Adipocyte (in vitro differentiated cells): ENCODE data around the gene DLAT.
"Not testable (repeated sequence)": the region's sequence is repeated elsewhere in the genome, so short reads cannot be mapped to it uniquely, and the experiment has no call there.

Experiments
- DNase-seq: peaks from one replicate; pipeline ENCODE4 v3.0.0-alpha.2; 2015; ENCODE audit warnings: low read depth
- H3K27me3 ChIP-seq: replicated peaks from 2 replicates; pipeline ENCODE4 v1.7.0; 2013; ENCODE audit warnings: mild to moderate bottlenecking, low read length, moderate library complexity; ENCODE audit not compliant: control insufficient read depth, insufficient read depth
- H3K36me3 ChIP-seq: 2 replicates; pipeline ENCODE4 v1.7.0; 2013; ENCODE audit warnings: low read length, mild to moderate bottlenecking, moderate library complexity; ENCODE audit not compliant: control insufficient read depth, insufficient read depth, severe bottlenecking
- H3K4me1 ChIP-seq: 2 replicates; pipeline ENCODE4 v1.7.0; 2013; ENCODE audit warnings: mild to moderate bottlenecking, low read length, moderate library complexity; ENCODE audit not compliant: control insufficient read depth, insufficient read depth
- H3K4me3 ChIP-seq: 2 replicates; pipeline ENCODE4 v1.7.0; 2013; ENCODE audit warnings: mild to moderate bottlenecking, low read length, moderate library complexity
- H3K9ac ChIP-seq: 2 replicates; pipeline ENCODE4 v1.7.0; 2013; ENCODE audit warnings: mild to moderate bottlenecking, low read length, moderate library complexity
- H3K9me3 ChIP-seq: 2 replicates; pipeline ENCODE4 v1.7.0; 2013; ENCODE audit warnings: mild to moderate bottlenecking, low read length, moderate library complexity; ENCODE audit not compliant: control insufficient read depth

The DLAT gene

DNA sequence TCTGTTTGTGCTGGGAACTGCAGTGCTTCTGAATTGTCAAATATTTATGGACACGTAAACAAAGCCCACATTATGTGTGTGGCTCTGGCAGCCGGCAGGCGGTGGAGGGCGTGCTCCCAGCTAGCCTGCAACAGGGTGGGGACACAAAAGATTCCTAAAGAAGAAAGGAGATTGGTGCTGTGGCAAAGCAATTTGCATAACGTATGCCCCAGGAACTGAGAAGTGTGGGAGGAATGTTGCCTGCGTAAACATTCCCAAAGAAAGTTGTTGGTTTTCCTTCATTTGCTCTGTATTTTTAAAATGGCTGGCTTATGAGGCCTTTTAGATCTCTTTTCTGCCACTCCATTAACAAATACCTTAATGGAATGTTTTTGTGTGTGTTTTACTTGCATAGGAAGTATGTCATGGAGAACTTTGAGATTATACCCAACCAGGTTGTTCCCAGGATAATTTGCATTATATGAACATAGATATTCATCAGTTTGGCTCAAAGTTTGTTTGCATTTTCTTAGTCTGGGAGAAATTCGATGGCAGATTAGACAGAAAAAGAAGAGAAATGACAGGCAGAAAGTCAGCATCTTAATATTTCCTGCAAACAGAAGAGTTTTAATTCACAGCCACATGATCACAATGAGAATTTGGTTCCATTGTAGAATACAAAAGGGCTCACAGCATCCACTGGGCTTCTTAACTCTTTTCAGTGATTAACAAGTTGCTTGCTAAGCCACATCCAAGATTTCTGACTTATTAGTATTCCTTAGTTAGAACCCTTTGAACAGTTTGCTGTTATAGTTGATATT lies 41.8 kb upstream of the DLAT start:
- Histone ChIP-seq H3K27me3 (no peaks in the 10 kb centered on the region), H3K9ac (no peak overlapping the region), H3K4me3 (no peak overlapping the region), H3K36me3 (peaks cover 57% of the 10 kb centered on the region), H3K9me3 (no peaks in the 10 kb centered on the region), H3K4me1 (peaks cover 15% of the 10 kb centered on the region)
- no peak for DNase-seq

GRCh38 chr11:111986589-111986988 lies 38.6 kb upstream of the DLAT start:
- DNase-seq, result no peak
- Histone ChIP-seq H3K27me3 (no peaks in the 10 kb centered on the region), H3K9ac (no peak overlapping the region), H3K9me3 (no peaks in the 10 kb centered on the region), H3K36me3 (peaks cover 56% of the 10 kb centered on the region), H3K4me3 (no peak overlapping the region), H3K4me1 (peaks cover 15% of the 10 kb centered on the region)

- no peaks in the 10 kb centered on the region for H3K9me3 ChIP-seq
- no peak overlapping the region for H3K4me3 ChIP-seq
- H3K27me3 ChIP-seq, result no peaks in the 10 kb centered on the region
- H3K9ac ChIP-seq, result no peak overlapping the region
- DNase-seq, result no peak
- H3K36me3 ChIP-seq, result peaks cover 53% of the 10 kb centered on the region
- H3K4me1 ChIP-seq, result peaks cover 15% of the 10 kb centered on the region
These were observed 34.8 kb upstream of the DLAT start for GRCh38 chr11:111990381-111990780.

- H3K36me3 ChIP-seq, result peaks cover 53% of the 10 kb centered on the region
- no peak overlapping the region for H3K9ac ChIP-seq
- no peak for DNase-seq
- no peaks in the 10 kb centered on the region for H3K9me3 ChIP-seq
- H3K27me3 ChIP-seq, result no peaks in the 10 kb centered on the region
- no peak overlapping the region for H3K4me3 ChIP-seq
- peaks cover 25% of the 10 kb centered on the region for H3K4me1 ChIP-seq
These were observed 32.9 kb upstream of the DLAT start for GRCh38 chr11:111992206-111992855.

DNA sequence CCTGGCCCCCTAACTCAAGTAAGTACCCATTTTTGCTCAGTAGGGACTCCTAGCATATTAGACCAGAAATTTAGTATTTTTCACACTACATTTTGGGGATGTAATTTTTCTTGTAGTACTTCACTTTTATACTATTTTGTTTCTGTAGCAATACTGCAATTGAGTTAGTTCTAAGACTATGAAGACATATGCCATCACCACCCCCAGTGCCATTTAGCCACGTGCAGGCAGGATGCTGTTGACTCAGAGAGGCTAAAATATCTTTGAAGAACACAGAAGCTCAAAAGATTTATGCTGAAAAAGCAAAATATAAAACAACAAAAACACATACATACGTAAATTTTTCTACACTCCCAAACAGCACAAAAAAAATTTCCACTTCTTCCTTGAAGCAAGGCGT lies 29.1 kb upstream of the DLAT start:
- no peak for DNase-seq
- Histone ChIP-seq H3K4me1 (peaks cover 11% of the 10 kb centered on the region), H3K27me3 (no peaks in the 10 kb centered on the region), H3K9ac (no peak overlapping the region), H3K9me3 (no peaks in the 10 kb centered on the region), H3K4me3 (no peak overlapping the region), H3K36me3 (peaks cover 68% of the 10 kb centered on the region)

- H3K9me3 ChIP-seq, H3K27me3 ChIP-seq: not testable (repeated sequence)
- Histone ChIP-seq H3K36me3 (peaks cover 71% of the 10 kb centered on the region), H3K4me3 (peak overlapping the region; percentile 54), H3K4me1 (peaks cover 11% of the 10 kb centered on the region), H3K9ac (peak overlapping the region; percentile 63)
- DNase-seq, result peak; percentile 76
These were observed 28.5 kb upstream of the DLAT start for GRCh38 chr11:111996669-111997068.

GRCh38 chr11:111999111-111999510 lies 26.1 kb upstream of the DLAT start:
- Histone ChIP-seq H3K4me3 (no peak overlapping the region), H3K9me3 (no peaks in the 10 kb centered on the region), H3K4me1 (peaks cover 11% of the 10 kb centered on the region), H3K36me3 (peaks cover 63% of the 10 kb centered on the region), H3K27me3 (no peaks in the 10 kb centered on the region), H3K9ac (no peak overlapping the region)
- DNase-seq, result no peak

- peaks cover 61% of the 10 kb centered on the region for H3K36me3 ChIP-seq
- peaks cover 11% of the 10 kb centered on the region for H3K4me1 ChIP-seq
- no peak overlapping the region for H3K4me3 ChIP-seq
- no peaks in the 10 kb centered on the region for H3K27me3 ChIP-seq
- H3K9me3 ChIP-seq, result no peaks in the 10 kb centered on the region
- no peak overlapping the region for H3K9ac ChIP-seq
- DNase-seq, result no peak
These were observed 24.5 kb upstream of the DLAT start for GRCh38 chr11:112000703-112001102.

- Histone ChIP-seq H3K9ac (no peak overlapping the region), H3K4me1 (no peaks in the 10 kb centered on the region), H3K36me3 (peaks cover 54% of the 10 kb centered on the region), H3K9me3 (no peaks in the 10 kb centered on the region), H3K4me3 (no peak overlapping the region), H3K27me3 (no peaks in the 10 kb centered on the region)
- DNase-seq, result no peak
These were observed 22.6 kb upstream of the DLAT start for GRCh38 chr11:112002491-112003216.

GRCh38 chr11:112004389-112004788 lies 20.8 kb upstream of the DLAT start:
- H3K36me3 ChIP-seq, result peaks cover 42% of the 10 kb centered on the region
- DNase-seq, result no peak

DNA sequence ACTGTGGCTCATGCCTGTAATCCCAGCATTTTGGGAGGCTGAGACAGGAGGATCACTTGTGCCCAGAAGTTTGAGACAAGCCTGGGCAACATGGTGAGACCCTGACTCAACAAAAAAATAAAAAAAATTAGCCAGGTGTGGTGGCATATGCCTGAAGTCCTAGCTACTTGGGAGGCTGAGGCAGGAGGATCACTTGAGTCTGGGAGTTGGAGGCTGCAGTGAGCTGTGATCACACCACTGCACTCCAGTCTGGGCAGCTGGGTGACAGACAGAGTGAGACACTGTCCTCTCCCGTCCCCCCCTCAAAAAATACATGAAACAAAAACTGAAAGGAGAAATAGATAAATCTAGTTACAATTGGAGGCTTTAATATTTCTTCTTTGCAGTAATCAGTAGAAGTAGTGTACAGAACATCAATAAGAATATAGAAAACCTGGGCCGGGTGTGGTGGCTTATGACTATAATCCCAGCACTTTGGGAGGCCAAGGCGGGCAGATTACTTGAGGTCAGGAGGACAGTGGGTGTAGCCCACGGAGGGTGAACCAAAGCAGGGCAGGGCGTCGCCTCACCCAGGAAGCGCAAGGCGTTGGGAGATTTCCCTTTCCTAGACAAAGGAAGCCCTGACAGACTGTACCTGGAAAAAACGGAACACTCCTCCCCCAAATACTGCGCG lies 19.6 kb upstream of the DLAT start:
- Histone ChIP-seq H3K27me3 (no peaks in the 10 kb centered on the region), H3K9me3 (no peaks in the 10 kb centered on the region), H3K4me1 (no peaks in the 10 kb centered on the region), H3K36me3 (peaks cover 38% of the 10 kb centered on the region), H3K9ac (no peak overlapping the region), H3K4me3 (no peak overlapping the region)
- no peak for DNase-seq

More at GRCh38 chr11:112004389-112004788, 20.8 kb upstream of the DLAT start:
- Histone ChIP-seq H3K9ac (no peak overlapping the region), H3K9me3 (no peaks in the 10 kb centered on the region), H3K4me3 (no peak overlapping the region), H3K27me3 (no peaks in the 10 kb centered on the region), H3K4me1 (no peaks in the 10 kb centered on the region)
